Posterior cingulate gyrus (tissue), 11 donors: ENCODE results near the gene NPIPB6.
A peak's percentile ranks its signal among the peaks of the same experiment; 100 is the strongest.

Experiments used
- DNase-seq, 10 donors: peaks; one replicate each; pipeline versions ENCODE4 v3.0.0 to v3.0.0-alpha.2; 2020 to 2021; ENCODE audit warnings: mixed read lengths in 3 of 10
- intact Hi-C: fragments of 100-400 bp; cut with DNase I; formaldehyde crosslinking; loops from one replicate; pipeline ENCODE4 v1.15.1; 2023

NPIPB6 gene

DNA sequence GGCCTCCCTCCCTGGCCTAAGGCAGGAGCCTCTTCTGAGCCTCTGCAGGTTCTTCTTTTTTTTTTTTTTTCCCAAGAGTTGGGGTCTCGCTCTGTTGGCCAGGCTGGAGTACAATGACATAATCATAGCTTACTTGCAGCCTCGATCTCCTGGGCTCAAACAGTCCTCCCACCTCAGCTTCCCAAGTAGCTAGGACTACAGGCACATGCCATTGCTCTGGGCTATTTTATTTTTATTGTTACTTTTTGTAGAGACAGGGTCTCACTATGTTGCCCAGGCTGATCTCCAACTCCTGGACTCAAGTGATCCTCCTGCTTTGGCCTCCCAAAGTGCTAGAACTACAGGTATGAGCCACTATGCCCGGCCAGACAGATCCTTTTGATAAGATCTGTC, 38.4 kb downstream of the NPIPB6 start:
- intact Hi-C loops, result no loop called here
- DNase-seq, result peak in 2 of 10 donors; percentile 4 to 9

- intact Hi-C loops, result no loop called here
- peak in 2 of 10 donors; percentile 32 to 46 for DNase-seq
These were observed 38.9 kb downstream of the NPIPB6 start for GRCh38 chr16:28324235-28324886.

DNA sequence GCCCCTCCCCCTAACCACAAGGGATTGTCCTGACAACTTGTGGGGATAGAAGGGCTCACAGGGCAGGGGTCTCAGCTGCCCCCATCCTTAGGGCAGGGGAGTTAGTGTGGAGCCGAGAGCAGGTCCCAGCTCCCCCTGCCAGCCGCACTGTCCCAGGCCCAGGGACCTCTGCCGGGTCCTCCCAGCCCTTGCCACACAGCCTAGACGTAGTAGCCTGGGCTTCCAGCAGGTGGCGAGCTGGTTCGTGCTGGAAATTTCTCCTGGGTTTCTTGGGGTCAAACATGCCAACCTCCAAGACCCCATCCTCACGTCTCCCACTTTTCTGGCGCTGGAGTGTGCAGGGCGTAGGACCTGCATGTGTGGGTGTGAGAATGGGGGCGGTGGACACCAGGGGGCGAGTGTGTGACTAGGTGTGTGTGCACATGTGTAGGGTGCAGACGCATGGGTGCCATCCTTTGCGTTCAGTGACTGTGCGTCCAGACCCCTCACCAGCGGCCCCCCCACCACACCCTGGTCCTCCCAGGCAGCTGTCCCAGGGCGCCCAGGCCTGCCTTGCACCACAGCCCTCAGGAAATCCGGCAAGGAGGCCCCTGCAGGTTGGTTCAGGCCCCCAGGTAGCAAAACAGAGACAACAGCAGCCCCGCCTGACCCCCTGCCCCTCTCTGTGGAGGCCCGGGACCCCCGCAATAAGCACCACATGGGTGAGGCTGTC, 41.5 kb downstream of the NPIPB6 start:
- intact Hi-C loops, result no loop called here
- peak in 3 of 10 donors; percentile 29 to 83 (median 65) for DNase-seq

GRCh38 chr16:28320741-28321140, 42.6 kb downstream of the NPIPB6 start:
- intact Hi-C loops, result no loop called here
- peak in 2 of 10 donors; percentile 66 to 78 for DNase-seq

GRCh38 chr16:28320023-28320561, 43.2 kb downstream of the NPIPB6 start:
- intact Hi-C loops, result no loop called here
- DNase-seq, result peak in 3 of 10 donors; percentile 76 to 88 (median 80)

DNA sequence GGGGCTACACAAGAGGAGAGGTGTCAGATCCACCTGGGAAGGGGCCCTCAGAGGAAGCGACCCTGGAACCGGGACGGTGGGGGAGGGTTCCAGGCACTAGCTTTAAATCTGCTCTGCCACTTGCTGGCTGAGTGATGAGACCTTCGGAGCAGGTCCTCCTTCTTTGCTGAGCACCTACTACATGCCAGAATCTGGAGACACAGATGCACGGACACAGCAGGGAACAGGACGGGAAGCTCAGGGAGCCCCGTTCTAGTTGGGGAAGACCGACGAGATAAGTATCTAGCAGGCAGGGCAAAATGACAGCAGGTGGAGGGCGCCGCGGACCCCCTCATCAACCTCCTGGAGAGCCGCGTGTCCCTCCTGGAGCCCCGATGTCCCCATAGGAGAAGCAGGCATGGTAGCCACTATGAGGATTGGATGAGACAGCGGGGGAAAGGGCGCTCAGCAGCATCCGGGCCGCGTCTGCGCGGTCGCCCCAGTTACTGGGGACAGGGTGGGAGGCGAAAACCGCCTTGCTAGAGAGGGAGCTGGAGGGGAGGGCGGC, 43.8 kb downstream of the NPIPB6 start:
- intact Hi-C loops, result no loop called here
- DNase-seq, result peak in 2 of 10 donors; percentile 36 to 62

GRCh38 chr16:28318042-28318744, 45.1 kb downstream of the NPIPB6 start:
- intact Hi-C loops, result no loop called here

GRCh38 chr16:28317040-28317880, 46.0 kb downstream of the NPIPB6 start:
- intact Hi-C loops, result loop anchor here (1.0 kb wide), 1 partner anchor 40 kb away; no protein-coding TSS in a partner anchor

More at GRCh38 chr16:28318042-28318744, 45.1 kb downstream of the NPIPB6 start:
- peak in 2 of 10 donors; percentile 54 to 56 for DNase-seq

GRCh38 chr16:28316054-28316453, 47.3 kb downstream of the NPIPB6 start:
- peak in 2 of 10 donors; percentile 10 to 34 for DNase-seq
- intact Hi-C loops, result no loop called here

More at GRCh38 chr16:28317040-28317880, 46.0 kb downstream of the NPIPB6 start:
- DNase-seq, result peak in 8 of 10 donors; percentile 60 to 92 (median 67)

- intact Hi-C loops, result no loop called here
- DNase-seq, result peak in 6 of 10 donors; percentile 43 to 91 (median 77)
These were observed 49.7 kb downstream of the NPIPB6 start for GRCh38 chr16:28313587-28313986.

DNA sequence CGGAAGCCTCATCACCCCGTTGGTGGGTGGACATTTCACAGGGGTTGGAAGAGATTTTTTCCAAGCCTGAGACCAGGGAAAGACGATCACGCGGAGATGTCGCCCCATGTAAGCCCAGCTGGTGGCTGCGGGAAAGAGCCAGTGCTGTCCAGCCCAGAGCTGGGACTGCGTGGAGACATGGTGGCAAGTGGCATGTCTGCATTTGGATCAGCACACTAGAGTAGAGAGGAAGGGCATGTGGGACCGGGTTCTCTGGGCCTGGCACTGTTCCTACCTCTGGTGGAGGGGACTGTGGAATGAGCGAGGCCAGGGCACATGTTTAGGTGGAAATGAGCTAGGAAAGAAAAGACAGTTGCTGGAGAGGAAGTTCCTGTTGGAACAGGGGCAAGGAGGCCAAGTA, 51.0 kb downstream of the NPIPB6 start:
- peak in 1 of 10 donors; percentile 70 for DNase-seq
- intact Hi-C loops, result no loop called here

GRCh38 chr16:28311913-28312312, 51.4 kb downstream of the NPIPB6 start:
- peak in 1 of 10 donors; percentile 83 for DNase-seq
- intact Hi-C loops, result no loop called here

DNA sequence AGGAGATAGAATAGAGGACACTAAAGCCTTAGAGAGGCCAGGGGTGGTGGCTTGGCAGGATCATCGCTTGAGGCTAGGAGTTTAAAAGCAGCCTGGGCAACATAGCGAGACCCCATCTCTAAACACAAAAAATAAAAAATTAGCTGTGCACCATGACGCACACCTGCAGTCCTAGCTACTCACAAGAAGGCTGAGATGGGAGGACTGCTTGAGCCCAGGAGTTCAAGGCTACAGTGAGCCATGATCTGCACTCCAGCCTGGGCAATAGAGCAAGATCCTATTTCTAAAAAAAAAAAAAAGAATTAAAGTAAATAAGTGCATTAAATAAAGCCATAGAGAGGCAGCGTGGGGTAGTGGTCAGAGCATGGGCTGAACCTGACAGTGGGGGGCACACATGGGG, 51.9 kb downstream of the NPIPB6 start:
- no peak for DNase-seq
- intact Hi-C loops, result no loop called here

DNA sequence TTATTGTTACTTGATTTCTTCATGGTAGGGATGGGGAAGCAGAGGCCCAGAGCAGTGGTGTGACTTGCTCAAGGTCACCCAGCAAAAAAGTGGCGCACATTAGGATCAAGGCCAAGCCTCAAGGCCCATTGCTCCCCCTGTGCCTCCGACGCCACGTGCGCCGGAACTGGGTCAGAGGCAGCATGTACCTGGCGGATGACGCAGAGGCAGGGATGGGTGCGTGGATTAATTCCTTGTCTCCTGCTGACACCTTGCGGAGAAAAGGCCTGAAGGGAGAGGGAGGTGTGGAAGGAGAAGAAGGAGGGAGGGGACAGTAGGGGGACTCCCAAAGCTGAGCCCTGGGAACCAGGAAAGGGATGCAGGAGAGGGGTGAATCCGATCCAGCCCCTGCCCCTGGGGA, 52.5 kb downstream of the NPIPB6 start:
- no peak for DNase-seq
- intact Hi-C loops, result no loop called here

DNA sequence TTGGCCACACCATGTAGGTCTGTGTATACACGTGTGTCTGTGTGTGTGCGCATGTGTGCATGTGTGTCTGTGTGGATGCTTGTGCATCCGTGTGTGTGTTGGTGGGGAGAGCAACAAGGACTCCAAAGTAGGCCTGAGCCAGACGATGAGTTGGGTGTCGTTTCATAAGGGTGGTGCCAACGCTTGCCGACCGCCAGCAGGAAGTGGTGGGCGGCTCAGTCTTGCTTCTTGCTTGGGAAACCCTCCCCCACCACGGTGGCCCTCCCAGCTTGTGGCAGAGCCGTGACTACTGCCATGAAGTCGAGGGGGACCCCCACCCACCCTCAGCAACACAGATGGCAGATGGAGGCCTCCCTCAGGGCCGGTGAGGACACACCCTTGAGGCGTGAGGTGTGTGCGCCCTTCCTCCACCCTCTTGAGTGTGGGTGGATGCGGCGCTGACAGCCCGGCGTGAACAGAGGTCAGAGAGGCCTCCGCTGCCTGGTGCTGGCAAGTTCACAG, 53.4 kb downstream of the NPIPB6 start:
- peak in 2 of 10 donors; percentile 81 to 90 for DNase-seq
- intact Hi-C loops, result no loop called here

DNA sequence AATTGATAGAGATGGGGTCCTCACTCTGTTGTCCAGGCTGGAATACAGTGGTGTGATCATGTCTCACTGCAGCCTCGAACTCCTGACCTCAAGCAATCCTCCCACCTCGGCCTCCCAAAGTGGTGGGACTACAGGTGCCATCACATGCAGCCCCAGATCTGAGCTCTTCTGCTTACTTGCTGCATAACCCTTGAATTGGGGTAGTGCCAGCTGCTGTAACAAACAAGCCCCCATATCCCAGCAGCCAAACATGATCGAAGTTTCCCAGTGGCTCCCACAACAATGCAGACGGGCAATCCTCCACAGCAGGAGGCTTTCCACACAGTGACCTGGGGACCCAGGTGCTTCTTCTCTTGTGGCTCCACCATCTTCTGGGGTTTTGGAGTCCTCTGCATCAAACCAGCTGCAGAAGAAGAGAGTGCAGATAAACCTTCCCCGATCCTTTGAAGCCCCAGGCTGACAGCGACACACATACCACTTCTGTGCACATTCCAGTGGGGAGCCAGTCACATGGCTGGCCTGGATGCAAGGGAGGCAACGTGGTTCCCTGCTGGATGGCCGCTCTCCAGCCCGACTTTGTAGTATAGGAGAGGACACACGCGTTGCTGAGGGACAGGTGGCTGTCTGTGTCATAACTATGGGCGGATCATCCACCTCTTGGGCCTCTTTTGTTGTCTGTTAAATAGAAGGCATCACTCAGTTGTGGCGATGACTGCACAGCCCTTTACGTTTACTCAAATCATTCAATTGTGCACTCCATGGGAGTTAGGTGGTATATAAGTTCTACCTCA, 54.3 kb downstream of the NPIPB6 start:
- intact Hi-C loops, result no loop called here
- peak in 2 of 10 donors; percentile 34 to 81 for DNase-seq

GRCh38 chr16:28307936-28308335, 55.4 kb downstream of the NPIPB6 start:
- intact Hi-C loops, result no loop called here
- DNase-seq, result no peak

GRCh38 chr16:28304214-28304613, 59.1 kb downstream of the NPIPB6 start:
- DNase-seq, result no peak
- intact Hi-C loops, result no loop called here

DNA sequence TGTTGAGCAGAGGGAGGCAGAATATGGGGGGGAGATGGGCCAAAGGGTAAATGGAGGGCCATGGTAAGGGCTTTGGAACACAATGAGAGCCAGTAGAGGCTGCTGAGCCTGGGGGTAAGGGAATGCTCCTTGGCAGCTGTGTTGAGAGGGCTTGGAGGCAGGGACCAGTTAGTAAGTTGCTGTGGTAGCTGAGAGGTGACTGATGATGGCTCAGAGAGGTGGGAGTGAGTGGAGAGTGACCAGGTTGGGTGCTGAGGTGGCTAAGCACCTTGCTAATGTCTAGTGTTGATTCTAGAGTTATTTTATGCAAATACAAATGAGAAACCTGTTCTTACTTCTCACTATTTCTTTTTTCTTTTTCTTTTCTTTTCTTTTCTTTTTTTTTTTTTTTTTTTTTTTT, 60.2 kb downstream of the NPIPB6 start:
- intact Hi-C loops, result no loop called here
- DNase-seq, result no peak
